ENCODE results near the gene ANOS1.

Gene ANOS1

DNA sequence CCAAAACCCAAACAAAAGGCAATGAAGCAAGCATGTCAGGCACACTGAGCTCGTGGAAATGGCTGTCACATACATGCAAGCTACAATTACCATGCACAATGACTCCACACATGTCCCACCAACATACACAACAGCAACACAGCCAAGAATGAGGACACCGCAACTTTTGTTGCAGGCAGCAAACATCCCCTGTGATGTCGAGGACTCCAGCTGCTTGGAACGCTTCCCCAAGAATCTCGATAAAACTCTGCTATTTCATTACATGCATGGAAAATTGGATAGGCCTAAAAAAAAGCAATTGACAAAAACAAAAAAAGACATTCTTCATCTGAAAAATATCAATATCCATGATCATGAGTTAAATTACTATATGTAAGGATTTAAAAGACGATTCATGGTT is 11.8 kb downstream of the ANOS1 start:
- DNase-seq (ENCODE audit: low read depth in 2 of 2): no peak

DNA sequence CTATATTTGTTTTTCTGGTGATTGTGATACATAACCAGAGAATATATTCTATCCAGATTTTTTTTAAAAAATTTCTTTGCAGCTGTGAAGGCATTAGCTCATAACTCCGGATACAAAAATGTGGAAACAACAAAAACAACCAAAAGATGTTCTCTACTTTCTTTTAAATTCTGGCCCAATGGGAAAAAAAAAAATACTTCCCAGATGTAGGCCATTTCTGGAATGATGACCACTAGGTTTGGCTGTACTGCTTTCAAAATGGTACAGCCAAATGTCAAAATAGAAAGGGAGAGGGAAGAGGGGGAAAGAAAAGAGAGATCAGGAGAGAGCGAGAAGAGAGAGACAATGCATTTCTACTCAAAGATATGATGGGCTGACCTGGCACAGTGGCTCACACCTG is 14.6 kb downstream of the ANOS1 start:
- no peak for DNase-seq (ENCODE audit: low read depth in 2 of 2)

DNA sequence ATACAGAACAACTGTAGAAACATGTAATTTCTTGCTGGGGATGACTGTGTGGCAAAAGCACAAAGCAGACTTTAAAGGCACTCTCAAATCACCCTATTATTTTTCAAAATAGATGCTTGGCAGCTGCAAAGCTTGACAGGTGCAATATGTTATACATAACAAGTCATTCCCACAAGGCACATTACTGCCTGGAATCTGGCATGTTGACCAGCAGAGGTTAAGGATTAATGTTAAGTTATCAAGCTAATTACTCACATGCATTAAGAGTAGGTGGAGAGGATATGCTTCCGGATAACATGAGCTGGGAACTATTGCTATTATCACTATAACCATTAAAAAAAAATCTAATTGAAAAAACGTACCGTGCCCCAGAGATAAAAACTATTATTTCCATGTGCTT is 17.8 kb downstream of the ANOS1 start:
- DNase-seq (ENCODE audit: low read depth in 2 of 2): no peak

DNA sequence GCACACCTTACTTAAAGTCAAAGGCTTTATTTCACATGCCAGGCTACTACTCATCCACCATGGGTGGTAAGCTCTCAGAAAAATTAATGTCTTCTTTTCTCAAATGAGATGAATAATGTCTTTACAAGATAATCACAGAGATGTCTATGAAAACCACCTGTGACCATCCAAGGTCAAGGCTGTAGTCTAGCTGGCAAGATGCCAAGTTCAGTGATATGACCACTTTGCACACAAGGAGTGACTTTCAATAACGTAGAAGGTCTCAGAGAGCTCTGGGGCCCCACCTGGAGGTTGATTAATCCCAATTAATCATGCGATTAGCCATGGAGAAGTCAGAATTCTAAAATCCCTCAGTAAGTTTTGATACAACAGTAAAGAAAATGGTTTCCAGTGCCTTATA is 20.5 kb downstream of the ANOS1 start:
- no peak for DNase-seq (ENCODE audit: low read depth in 2 of 2)

DNA sequence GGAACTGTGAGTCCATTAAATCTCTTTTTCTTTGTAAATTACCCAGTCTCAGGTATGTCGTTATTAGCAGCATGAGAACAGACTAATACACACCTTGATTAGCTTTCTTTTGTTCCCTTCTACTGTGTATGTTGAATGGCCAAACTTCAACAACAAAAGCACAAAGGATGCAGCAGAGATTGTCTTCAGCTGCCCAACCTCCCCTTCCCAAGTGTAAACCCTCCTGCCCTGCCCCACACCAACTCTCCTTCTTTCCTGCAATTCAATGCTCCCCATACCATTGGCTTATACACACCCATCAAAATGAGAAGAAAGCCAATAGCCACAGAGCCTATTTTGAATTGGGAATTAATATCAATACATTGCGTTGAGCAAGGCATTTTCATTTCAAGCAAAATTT is 27.8 kb downstream of the ANOS1 start:
- DNase-seq (ENCODE audit: low read depth in 2 of 2): no peak

DNA sequence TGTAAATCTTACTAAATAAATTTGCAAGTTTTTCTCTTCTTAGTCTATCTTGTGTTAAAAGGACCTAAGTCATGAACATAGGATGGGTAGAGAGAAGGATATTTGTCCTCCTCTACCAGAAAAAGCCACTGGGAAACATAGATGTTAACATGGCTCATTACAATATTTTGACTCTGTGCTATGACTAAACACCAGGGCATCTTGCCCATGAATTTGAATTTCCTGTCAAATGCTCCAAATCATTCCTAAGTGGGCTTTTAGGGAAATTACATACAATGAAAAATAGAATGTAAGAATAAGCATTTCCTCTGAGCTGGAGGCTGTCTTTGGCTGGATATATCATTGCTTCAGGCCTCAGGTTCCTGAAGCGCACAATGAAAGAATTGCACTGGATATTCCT is 39.1 kb downstream of the ANOS1 start:
- DNase-seq (ENCODE audit: low read depth in 2 of 2): no peak

DNA sequence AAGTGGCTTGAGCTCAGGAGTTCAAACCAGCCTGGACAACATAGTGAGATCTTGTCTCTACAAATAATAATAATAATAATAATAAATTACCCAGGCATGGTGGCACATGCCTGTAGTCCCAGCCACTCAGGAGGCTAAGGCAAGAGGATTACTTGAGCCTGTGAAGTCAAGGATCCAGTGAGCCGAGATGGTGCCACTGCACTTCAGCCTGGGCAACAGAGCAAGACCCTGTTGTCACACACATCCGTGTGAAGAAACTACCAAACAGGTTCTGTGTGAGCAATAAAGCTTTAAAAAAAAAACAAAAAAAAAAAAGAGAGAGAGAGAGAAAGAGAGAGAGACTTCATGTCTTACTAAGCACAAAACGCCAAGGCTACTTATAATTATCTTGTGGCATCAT is 42.5 kb downstream of the ANOS1 start:
- no peak for DNase-seq (ENCODE audit: low read depth in 2 of 2)

DNA sequence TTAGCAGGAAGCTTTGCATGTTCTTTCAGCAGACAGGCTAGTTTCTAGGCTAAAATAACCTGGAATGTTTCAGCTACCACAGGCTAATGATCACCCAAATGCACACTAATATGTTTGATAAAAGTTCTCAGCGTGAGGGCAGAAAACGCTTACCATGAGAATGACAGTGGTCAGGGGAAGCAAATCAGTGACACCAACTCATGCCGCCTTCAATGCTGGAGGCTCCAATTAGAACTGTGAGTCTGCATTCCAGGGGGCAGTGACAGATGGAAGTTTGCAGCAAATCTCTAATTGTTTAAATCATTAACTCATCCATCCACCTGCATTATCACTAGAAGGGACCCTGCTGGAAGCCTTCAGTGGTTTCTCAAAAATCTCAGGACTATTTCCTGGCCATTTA is 43.2 kb downstream of the ANOS1 start:
- no peak for DNase-seq (ENCODE audit: low read depth in 2 of 2)

DNA sequence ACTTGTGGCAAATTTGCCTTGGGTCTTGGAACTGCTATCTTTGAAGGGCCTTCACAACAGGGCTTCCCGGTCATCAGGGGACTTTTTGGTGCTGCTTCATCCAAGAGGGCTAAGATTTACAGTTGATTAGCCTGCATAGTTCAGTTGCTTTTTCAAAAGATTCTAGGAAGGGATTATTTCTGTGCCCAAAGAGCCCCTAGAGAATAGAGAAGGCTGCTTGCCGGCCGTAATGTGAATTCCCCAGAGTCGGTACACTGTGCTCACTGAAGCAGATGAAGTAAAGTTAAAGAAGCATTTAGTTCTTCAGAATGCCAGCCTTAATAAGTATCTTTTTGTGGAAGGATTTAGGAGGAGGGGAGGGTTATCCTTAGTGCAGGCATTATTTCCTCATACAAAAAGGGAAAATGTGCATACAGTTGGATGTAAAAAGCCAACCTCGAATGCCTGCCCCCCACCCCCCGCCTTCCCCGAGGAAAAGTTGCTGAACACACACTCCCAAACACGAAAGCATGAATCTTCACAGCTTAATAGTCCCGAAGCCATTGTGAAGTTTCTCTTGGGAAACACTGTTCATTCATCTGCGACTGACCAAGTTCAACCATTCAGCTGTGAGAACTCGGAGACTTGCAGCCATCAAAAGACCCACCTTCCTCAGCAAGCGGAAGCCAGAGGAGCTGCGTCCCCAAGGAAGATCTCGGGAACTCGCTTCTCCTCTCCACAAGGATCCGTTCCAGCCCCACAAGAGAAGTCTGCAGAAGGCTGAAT is 47.6 kb downstream of the ANOS1 start:
- DNase-seq (ENCODE audit: low read depth in 2 of 2): no peak

DNA sequence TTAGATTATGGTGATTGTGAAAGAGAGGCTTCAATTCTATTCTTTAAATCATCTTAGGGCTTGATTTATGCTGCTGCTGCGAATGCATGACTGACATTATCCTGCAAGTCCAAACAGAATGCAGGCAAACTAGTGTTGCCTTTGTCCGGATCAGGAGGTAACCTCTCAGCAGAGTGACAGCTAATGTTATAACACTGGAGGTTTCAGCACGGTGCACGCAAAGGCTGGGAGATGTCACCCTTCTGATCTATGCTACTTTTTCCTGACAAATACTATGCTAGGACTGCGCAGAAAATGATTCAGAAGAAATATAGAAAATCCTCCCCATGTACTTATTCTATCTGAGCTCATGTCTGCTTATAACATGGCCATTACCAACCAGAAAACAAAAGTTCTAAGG is 48.2 kb downstream of the ANOS1 start:
- DNase-seq (ENCODE audit: low read depth in 2 of 2): no peak

DNA sequence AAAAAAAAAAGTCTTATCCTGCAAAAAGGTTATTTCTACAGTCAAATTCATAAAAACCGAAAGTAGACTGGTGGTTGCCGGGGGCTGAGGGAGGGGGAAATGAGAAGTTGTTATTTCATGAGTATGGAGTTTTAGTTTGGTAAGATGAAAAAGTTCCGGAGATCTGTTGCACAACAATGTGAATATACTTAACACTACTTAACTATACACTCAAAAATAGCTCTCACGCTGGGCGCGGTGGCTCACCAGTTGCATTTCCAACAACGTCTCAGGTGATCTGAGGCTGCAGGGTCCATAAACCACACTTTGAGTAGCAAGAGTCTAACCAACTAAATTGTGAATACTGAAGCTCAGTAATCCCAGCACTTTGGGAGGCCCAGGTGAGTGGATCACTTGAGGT is 52.4 kb downstream of the ANOS1 start:
- DNase-seq (ENCODE audit: low read depth in 2 of 2): no peak

DNA sequence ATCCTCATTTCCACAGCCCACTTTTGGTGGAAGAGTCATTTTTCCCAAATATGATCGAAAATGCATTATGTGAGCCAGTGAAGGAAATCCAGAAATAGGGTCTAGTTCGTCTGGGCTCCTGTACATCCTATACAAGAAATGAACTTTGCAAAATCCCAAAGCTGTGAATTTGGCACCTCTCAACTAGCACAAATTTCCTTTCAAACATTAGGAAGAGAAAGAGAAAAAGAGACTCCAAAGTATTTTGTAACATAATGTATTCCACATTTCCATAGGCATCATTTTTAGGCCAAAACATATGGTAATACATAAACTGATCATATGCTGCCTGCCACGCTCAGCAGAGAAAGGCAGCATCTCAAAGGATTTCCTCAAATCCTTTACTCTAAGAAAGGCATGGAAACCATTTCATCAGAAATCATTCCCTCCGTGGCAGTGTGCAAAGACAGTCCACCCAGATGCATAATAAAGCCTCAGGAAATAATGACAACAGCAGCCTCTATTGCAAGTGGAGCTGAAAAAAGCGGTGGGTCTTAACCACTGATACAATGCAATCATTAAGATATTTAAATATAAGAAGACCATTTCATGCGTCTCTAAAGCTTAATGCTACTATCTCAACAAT is 56.8 kb downstream of the ANOS1 start:
- DNase-seq (ENCODE audit: low read depth in 2 of 2): no peak

DNA sequence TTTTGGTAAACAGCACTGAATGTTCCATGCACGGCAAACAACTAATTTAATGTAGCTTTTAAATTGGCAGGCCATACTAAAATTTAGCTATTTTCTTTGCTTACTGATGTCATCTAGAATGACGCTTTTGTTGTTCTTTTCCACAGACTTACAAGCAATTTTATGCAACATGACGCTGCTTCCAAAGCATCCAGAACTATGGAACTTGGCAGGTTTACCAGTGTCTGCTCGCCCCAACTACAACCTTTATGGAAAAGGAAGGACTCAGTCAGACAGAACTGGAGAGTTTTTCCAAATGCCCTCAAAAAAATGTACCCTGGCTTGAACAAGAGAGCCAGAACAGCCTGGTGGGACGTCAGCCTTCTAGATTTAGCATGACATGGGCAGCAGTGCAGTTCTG is 58.7 kb downstream of the ANOS1 start:
- DNase-seq (ENCODE audit: low read depth in 2 of 2): no peak

DNA sequence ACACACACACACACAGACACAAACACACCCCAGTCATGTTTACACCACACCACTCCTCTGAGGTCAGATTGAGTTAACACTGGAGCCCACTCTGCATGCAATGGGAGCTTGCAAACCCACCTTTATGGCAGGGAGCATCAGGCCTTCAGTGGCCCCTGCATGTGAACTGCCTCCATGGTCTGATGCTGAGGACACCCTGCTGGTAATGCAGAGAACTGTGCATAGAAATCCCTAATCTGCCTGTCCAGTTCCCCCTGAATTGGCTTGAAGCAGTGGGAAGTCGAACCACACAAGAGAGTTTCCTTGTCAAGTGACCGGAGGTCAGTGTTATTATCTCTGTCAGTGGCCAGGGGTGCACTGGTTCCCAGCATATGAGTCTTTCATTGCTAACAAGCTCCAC is 59.8 kb downstream of the ANOS1 start:
- DNase-seq (ENCODE audit: low read depth in 2 of 2): no peak

DNA sequence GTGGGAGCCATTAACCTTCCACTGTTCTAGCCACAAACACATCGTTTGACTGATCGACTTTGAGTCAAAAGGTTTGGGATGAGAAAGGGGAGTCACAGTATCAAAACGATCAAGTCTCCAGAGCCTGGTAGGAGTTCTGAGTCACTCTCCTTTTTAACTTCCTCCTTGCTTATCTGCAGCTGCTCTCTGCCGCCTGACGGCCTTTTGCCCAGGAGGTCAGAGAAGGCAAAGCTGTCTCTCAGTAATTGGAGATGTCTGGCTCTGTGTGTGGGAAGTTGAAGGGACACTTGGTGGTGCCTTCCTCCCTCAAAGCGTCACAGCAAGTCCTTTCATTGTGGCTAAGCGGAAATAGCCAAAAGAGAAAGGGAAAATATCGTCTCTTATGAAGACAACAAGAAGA is 63.1 kb downstream of the ANOS1 start:
- no peak for DNase-seq (ENCODE audit: low read depth in 2 of 2)

DNA sequence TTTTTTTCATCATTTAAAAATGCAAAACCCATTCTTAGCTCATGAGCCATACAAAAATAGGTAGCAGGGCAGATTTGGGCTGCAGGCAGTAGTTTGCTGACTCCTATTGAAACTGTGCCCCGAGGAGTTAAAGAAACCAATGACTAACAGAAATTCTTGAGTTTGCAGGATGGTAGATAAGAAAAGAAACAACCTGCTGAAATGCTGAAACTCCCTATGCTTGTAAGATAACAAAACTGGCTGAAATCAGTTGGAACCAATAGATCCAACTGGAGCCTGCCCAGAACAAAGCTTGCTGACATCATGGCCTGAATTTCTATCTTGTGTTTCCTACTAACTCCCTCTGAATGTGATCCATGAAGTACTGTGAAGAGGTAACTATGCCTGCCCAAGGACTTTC is 68.6 kb downstream of the ANOS1 start:
- DNase-seq (ENCODE audit: low read depth in 2 of 2): no peak

DNA sequence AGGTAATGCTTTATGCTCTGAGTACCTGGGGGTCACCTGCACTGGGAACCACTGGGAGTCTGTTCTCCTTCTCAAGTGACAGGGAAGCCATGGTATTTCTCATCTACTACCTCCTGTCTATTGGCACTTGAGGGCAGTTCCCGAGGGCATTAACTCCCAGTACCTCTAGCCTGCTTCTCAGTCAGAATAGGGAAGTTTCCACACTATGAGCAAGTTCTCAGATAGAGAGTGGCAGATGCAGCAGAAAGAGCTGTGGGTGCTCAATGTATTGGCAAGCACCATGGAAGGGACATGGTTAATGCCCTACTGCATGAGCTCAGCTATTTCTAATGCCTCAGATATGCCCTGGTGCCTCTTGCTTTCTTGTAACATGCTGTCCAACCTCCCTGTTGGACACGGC is 74.1 kb downstream of the ANOS1 start:
- DNase-seq (ENCODE audit: low read depth in 2 of 2): no peak

DNA sequence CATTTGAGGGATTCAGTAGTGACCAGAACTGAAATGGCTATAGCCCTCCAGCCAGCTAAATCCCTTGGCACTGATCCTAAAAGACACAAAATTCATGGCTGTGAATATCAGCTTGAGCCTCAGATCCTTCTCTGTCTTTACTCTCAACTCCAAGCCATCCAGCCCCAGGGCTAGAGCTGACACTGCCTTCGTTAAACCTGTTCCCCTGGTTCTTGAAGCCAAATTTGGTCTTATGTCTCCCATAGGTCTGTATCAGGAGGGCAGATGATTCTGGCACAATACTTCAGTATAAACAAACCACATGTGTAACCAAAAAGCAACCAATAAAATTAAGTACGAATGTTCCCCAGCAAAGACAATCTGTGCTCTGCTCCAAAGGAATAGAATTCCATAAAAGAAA is 78.0 kb downstream of the ANOS1 start:
- no peak for DNase-seq (ENCODE audit: low read depth in 2 of 2)

DNA sequence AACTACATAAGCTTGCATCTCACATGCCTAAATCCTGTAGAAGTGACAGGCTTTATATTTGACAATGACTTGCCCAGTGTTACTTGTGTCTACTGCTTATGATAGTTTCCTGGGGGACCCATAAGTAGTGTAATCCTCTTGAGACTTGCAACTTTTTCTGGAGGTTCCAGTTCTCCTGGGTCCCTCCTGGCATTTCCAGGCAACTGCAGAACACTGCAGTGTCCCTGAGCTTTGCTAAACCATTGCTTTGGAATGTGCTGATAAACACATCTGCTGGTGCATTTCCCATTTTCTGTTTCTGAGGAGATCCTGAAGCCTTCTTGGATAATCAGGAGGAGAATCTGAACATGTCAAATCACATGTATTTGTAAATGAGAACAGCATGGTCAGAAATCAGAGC is 82.0 kb downstream of the ANOS1 start:
- no peak for DNase-seq (ENCODE audit: low read depth in 2 of 2)

DNA sequence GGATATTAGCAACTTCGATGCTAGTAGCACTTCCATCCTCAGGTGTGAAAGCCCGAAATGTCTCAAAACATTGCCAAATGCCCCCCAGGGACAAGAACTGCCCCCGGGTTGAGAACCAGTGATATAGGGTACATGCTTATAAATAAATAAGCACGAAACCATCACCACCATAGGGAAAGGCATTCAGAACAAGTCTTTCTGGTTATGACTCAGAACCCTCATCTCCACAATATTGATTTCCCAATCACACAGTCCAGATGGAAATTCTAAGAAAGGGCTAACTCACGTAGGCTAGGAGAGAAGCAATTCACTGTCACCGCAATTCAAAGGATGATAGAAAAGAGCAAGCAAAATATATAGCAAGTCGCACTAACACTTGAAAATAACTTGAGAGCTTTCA is 84.8 kb downstream of the ANOS1 start:
- DNase-seq (ENCODE audit: low read depth in 2 of 2): no peak

DNA sequence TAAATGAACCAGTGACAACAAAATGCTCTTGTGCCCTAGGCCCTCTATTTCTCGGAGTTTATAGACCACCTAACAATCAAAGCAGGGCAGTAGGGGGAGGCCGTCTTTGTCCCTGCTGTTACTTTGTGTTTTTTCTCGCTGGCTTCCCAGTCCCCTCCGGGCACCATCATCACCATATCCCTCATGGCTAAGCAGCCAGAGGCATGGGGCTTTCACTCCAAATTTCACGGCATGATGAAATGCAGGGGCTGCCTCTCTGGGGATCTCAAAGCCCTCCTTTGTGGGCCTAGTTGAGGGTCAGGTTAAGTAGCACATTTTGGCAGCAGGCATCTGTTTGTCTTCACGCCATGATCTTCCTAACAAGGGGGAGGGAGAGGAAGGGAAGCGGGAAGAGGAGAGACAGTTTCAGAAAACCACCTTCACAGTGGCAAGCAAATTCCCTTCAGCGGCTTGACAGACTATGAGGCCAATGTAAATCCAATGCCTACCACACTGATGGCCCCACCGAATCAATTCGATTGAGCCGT is 91.9 kb downstream of the ANOS1 start:
- no peak for DNase-seq (ENCODE audit: low read depth in 2 of 2)

DNA sequence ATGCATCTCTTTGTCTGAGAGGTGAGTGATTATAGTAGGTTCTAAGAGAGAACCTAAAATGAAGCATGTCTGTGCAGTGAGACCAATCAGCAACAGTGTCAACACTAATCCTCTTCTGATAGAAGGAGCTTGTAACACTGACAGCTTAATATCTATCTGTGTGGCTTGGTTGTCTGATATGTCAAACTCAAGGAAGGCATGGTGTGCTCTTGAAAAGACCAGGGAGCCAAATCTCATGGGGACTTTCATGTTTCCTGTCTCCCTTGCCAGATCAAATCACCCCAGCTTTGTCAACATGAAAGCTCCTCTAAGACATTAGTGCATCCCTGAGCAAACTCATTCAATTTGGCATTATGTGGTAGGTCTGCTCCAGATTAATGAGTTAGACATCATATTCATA is 95.4 kb downstream of the ANOS1 start:
- DNase-seq (ENCODE audit: low read depth in 2 of 2): no peak

DNA sequence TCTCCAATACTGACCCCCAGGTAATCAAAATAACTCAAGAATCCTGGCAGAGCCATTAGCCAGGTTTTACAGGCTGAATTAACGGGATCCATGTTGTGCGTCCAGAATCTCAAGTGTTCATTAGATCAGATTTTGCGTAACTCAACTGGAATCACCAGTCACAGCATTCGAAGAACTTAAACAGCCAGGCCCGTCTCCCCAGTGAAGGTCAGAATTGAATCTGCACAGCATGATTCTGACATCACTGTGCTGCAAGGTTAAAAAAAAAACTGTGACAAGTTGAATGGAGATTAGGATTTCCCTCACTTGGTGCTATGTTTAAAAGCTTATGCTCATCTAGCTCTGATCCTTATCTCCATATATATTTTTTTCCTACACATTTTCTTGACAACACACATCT is 96.1 kb downstream of the ANOS1 start:
- no peak for DNase-seq (ENCODE audit: low read depth in 2 of 2)

DNA sequence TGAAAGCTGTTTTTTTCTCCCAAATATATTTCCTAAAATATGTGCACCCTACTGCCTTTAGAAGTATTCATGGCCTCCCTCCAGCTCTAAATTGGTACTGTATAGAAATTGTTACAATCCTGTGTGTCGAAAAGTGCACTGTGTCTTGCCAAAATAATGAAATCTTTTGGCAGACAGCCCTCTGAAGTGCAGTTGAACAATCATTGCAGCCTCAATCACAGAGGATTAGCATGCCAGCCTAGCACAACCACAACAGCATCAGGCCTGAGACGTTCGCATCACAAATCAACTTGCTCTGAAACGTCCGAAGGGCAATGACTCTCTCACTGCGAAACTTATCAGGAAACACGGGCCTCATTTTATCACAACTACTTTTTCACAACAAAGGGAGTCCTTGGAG is 99.0 kb downstream of the ANOS1 start:
- no peak for DNase-seq (ENCODE audit: low read depth in 2 of 2)
